ENCODE results near the gene FMN1.

Gene FMN1

GRCh38 chr15:33197636-33198035 is 3.1 kb upstream of the FMN1 start:
- no peak for DNase-seq

- peak; percentile 6 for DNase-seq
Measured at GRCh38 chr15:33194237-33194636, 277 bp downstream of the FMN1 start.

DNA sequence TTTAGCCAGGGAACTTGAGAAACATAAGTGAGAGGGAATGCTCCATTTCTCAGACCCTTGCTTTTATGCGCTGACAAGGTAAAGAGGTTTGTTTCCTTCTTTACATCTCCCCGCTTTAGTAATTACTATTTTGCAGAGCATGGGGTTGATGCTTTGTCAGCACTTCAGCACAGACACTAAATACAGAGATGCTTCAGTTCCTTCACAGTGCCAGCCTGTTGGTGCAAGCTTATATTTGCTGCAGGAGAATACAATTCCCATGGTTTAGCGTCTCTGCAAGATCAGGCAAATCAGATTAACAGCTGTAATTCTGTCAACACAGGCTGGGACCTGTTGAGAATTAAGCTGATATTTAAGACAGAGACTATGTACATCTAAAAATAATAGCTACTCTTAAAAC is 2.9 kb downstream of the FMN1 start:
- DNase-seq, result no peak

GRCh38 chr15:33190539-33190938 is 4.0 kb downstream of the FMN1 start:
- no peak for DNase-seq

DNA sequence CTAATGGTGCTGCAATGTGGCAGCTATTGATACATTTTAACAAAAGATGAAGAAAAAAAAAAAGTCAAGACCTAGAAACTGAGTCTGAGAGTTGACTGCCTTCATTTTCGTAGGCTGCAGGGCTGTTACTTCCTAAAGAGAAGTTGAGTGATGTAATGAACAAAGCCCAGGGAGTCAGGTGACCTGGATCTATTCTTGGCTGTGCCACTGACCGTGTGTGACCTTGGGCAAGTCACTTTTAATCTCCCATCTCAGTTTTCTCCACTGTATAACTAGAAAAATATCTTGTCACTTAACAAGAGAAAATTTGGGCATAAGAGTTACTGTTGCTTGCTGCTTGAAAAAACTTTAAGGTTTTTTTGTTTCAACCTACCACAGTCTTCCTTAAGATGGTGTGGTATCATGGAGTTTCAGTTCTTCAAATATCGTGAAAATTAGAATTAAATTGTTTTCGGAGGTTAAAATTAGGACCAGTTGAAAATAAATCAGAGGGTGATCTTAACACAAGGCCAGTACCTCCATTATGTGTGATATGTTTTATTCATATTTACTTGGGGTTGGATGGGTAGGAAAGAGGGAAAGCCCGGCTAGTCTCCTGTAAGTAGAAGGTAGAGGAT is 5.8 kb downstream of the FMN1 start:
- DNase-seq, result no peak

GRCh38 chr15:33188159-33188558 is 6.4 kb downstream of the FMN1 start:
- DNase-seq, result no peak

GRCh38 chr15:33183334-33183733 is 11.2 kb downstream of the FMN1 start:
- no peak for DNase-seq

DNA sequence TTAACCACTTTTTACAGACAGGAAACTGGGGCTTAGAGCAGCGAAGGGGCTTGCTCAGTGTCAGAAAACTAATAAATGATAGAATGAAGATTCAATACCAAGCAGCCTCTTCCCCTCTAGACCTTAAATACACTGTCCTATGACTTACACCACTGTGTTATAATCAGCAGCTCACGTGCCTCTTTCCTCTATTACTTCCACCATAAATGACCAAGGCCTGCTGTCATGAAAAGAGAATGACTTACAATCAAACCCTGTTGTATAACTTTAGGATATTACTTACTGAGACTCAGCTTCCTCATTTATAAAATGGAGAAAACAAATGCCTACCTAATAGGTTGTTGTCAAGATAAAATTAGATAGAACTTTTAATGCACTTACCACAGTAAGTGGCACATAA is 11.6 kb downstream of the FMN1 start:
- DNase-seq, result no peak

DNA sequence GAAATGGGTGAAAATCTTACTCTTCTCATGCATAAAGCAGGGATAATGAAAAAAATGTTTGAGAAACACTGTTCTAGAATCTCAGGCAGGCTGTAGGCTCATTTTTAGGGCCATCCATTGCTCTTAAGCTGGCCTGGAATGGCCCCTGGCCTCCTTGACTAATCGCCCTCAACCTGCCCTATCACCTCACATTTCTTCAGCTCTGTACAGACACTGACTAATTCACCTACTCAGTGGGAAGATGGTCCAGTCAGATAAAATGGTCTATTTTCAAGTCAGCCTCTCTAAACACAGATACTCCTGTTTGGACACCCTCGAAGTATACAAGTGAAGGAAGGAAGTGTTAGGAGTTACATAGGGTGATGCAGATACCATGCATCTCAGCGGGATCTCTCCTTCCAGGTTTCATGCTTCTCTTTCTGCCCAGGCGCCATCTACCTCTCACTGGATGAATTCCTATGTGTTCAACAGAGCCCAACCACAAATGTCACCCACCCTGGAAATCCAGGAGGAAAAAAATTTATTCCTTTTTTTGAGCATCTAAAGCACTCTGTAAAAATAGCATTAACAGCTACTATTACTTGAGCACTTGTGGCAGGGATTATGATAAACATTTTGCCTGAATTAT is 12.1 kb downstream of the FMN1 start:
- no peak for DNase-seq

DNA sequence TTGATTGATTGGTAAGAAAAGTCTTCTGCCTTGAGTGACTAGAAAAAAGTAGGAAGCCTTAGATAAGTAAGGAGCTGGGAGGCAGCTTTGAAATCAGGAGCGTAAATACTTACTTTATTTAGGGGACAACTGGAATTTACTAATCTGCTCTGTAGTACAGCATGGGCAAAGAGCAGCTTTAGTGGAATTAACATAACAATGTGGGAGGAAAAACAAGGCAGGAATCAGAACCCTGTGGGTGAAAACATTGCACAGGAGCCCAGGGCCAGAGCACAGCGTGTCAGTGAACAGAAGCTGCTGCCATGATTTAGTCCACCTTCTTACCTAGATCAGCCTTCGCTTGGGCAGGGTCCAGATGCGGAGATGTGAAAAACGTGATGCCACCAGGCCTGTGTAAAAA is 14.6 kb downstream of the FMN1 start:
- DNase-seq, result no peak

DNA sequence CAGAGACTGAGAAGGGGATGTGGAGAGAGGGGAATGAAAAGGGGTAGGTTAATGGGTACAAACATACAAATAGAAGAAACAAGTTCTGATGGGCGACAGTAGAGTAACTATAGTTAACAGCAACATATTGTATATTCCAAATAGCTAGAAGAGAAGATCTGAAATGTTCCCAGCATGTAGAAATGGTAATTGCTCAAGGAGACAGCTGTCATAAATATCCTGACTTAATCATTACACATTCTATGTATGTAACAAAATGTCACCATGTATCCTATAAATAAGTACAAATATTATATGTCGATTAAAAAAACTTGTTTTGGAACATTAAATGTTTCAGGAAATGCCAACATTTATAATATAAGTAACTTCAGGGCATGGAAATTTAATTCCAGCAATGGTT is 23.3 kb downstream of the FMN1 start:
- DNase-seq, result no peak

DNA sequence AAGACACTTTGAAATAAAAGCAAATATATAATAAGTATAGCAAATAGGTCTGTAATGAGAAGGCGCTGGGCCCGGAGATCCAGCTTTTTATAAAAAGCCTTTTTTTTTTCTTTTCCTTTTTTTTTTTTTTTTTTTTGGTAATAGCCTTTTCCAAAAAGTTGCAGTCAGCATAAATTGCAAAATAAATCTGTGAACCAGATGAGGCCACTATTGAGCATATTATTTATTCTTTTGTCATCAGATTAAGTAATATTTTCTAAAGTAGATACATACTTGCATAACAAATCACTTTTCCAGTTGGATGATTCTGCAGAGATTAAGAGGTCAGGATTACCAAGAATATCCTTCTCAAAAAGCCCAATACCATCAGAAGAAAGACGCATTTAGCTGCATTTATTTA is 24.9 kb downstream of the FMN1 start:
- no peak for DNase-seq

- no peak for DNase-seq
Measured at GRCh38 chr15:33168444-33168843, 26.1 kb downstream of the FMN1 start.

- no peak for DNase-seq
Measured at GRCh38 chr15:33163816-33164215, 30.7 kb downstream of the FMN1 start.

- no peak for DNase-seq
Measured at GRCh38 chr15:33161209-33161608, 33.3 kb downstream of the FMN1 start.

DNA sequence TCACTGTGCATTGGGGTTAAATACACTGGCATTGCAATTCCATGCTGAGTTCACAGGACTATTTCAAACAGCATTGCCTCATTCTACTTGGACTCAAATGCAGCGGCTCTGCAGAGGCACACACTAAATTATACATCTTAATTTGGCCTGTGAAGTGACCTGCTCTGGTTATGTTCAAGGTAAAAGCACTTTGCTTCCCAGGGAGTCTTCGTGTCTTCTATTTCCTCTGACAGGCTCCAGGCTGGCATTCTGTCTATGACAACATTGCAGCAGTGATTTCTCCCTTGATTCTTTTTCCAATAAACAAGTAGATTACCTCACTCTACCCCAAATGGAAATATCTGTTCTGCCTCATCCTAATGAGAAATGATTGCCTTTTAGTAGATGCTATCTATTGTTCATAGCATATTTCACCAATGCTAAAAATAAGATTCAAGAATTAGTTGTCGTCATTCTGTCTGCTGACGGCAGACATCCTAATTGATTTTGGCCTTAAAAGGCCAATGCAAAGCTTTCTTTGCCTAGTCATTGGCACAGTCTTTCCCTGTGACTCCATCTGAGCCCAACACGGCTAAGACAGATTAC is 33.8 kb downstream of the FMN1 start:
- DNase-seq, result no peak

DNA sequence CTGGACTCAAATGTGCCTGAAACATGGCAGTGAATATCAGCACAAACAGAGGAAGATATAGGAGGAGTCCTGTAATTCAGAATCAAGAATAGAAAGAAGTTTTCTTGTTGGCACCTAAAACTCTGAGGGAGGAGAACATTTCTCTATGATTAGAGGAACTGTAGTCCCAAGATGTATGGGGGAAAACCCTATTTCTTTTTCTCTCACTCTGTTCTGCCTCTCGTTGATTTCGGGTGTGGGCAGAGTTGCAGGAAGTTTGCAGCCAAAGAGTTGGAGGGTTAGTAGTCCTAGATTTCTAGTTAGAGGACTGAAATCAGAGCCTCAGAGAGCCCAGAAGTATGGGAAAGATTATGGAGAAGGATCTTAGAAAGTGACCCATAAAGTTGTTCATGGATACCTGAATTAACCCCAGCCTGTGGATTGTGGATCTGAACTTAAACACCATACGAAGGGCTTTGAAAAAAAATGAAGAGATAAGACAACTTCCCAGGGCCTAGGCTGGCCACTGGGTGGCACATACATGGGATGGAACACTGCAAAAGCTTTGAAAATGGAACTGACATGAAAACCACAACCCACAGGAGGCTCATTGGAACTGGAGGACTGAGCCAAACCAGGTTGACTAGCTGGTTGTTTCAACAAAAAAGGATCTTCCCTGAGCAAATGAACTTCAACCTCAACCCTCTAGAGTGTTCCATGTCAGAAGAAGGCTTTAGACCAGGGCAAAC is 34.6 kb downstream of the FMN1 start:
- DNase-seq, result no peak

GRCh38 chr15:33158366-33158765 is 36.1 kb downstream of the FMN1 start:
- no peak for DNase-seq

DNA sequence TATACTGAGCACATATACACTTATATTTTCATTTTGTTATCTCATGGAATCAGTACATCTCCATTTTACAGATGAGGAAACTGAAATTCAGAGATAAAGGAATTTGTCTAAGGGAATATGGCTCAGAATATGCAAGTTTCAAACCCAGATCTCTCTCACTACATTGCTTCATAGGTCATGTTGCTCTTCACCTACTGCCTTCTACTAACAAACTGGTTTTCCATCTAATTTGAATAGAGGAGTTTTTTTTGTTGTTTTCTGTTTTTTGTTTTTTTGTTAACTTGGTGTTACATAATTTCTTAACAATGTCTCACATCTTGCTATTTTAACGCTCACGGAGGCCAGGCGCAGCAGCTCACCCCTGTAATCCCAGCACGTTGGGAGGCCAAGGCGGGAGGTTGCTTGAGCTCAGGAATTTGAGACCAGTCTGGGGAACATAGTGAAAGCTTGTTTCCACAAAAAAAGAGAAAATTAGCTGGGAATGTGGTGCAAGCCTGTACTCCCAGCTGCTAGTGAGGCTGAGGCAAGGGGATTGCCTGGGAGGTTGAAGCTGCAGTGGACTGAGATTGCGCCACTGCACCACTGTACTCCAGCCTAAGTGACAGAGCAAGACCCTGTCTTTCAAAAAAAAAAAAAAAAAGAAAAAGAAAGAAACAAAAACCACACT is 37.0 kb downstream of the FMN1 start:
- no peak for DNase-seq

DNA sequence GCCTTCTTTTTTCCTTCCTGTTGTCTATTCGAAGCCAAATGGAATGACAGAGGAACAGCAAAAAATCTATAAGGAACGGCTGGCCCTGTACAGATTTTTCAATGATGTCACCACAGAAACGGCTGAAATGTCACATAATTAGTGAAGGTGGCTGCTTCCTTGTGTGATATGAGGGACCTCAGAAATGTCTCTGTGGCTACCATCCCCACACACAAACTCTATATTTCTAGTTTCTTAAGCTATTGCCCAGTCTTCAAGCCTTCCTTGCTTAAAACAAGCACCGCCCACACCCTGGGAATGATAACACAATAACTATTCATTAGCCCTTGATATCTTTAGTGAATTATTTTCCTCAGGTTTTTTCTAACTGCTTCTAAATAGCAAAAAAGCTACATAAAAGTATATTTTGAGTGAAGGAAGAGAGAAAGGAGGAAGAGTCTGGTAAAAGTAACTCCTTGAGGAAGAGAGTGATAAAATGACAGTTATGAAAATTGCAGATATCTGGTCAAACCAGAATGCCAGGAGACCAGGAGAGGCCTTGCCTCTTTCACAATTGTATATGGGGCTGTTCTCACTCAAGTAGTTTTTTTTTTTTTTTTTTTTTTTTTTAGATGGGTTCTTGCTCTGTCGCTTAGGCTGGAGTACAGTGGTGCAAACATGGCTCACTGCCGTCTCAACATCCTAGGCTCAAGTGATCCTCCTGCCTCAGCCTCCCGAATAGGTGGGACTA is 38.7 kb downstream of the FMN1 start:
- DNase-seq, result no peak

DNA sequence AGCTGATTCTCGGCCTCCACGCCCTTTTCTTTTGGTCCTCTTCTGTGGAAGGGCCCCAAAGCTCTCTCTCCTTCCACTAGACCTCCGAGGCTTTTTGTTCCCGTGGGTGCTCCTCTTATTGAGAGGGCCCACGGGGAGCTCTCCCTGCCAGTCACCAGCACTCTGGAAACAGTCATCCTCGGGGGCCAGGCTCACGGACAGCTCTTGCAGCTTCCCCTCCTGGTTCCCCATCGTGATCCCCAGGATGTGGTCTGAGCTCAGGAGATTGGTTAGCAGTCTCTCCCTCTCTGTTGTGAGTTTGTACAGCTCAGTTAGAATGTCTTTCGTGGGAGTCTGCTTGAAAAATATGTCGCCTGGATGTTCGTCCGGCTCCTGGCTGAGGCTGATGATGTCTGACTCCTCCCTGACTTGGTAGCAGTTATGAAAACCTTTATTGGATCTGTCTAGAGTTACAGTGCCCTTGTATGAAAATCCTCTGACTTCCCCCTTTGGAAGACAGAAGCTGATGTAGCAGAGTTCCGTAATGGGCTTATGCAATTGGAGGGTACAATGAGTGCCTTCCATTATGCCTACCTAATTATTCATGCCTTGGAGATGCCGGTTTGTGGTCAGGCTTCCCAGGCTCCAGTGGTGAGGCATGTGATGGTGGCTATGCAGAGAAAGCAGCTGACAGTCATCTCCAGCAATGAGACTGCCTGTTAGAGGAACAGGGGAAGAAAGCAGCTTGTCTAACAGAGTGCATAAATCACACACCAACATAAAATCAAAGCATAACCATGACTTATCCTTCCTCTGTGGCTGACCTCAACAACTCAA is 40.0 kb downstream of the FMN1 start:
- DNase-seq, result peak; percentile 90

DNA sequence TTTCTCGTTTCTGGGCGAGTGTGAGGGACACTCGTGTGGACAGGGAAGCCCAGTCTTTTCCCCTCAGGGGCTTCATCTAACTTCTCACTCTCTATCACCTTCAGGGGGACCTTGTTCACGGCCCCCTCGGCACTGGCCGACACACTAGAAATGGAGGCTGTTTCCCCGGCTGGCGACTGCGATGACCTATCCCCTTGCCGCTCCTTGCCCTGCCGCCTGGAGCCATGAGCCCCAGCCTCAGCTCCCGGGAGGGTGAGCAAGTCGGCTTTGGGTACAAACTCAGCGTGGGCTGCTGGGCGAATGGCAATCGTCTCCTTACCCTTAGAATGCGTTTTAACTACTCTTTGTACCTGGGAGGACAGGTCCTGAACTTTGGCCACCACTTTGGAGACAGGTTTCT is 41.0 kb downstream of the FMN1 start:
- no peak for DNase-seq
